A549 treated with Hydrocortisone at 1 μM for 4 hours (cell line): ENCODE measurements around the gene PSMD14. TPM values are rescaled to one million over a fixed set of nuclear protein-coding genes. Genes with fewer than 3 reads are reported as not detected.

Experiments used
- total RNA-seq: library from RNA; stranded (reverse); fragments of 200-300 nt; extraction: Qiagen RNA extraction; gene quantifications from 5 replicates; pipeline ENCODE4 v1.2.3, GENCODE V29; 2022

The PSMD14 gene
- 95.6 to 121 TPM (median 102 TPM) in 5 replicates for total RNA-seq

GRCh38 chr2:161308178-161308955, at the start of gene PSMD14:
Gene PSMD14, plus strand, starts transcription at chr2:161308425. Its CDS starts 10,401 bp downstream, at chr2:161318826.

GRCh38 chr2:161415987-161416707, 107.9 kb downstream of the PSMD14 start, which contains the start of gene TBR1:
Gene TBR1, plus strand, starts transcription at chr2:161416297. Its CDS starts 114 bp downstream, at chr2:161416411.

Other genes starting within 250 kb of the PSMD14 start
- 26.7 to 43.7 TPM (median 33.5 TPM) in 5 replicates for gene TANK, start 148.0 kb upstream of the PSMD14 start, total RNA-seq
- 0.03 to 0.07 TPM (median 0.04 TPM) in 4 of 5 replicates, not detected in the other for gene TBR1, start 107.9 kb downstream of the PSMD14 start, total RNA-seq